K562 (cell line): ENCODE results near the gene TAF3. TPM values are rescaled to one million over a fixed set of nuclear protein-coding genes. Genes with fewer than 3 reads are reported as not detected.

ENCODE experiments used
- ASH1L ChIP-seq: fragments of 450-650 bp; IDR thresholded peaks from 2 replicates; pipeline ENCODE4 v1.6.1; 2018; ENCODE audit warnings: borderline replicate concordance, mild to moderate bottlenecking, low read depth; ENCODE audit not compliant: partially characterized antibody
- CTBP1 ChIP-seq: fragments of 450-650 bp; IDR thresholded peaks from 2 replicates; pipeline ENCODE4 v1.6.1; 2016; ENCODE audit warnings: borderline replicate concordance
- HMG20A ChIP-seq: fragments of 450-650 bp; formaldehyde crosslinking; conservative IDR thresholded peaks from 2 replicates; pipeline ENCODE4 v1.4.0; 2020; ENCODE audit warnings: mild to moderate bottlenecking, mixed read lengths
- MYBL2 ChIP-seq, 2 experiments: fragments of 450-650 bp in 1 of 2; sonication (generic) in 1 of 2; formaldehyde crosslinking in 1 of 2; IDR thresholded peaks; 2 replicates each; pipeline versions ENCODE4 v1.6.1 to v1.8.1; 2017 to 2022; ENCODE audit warnings: borderline replicate concordance in 1 of 2, inconsistent platforms in 1 of 2, low read depth in 1 of 2, mild to moderate bottlenecking in 1 of 2, missing genetic modification reagents in 1 of 2, moderate library complexity in 1 of 2
- NR4A1 ChIP-seq, 2 experiments: fragments of 250-450 bp in 1 of 2; fragments of 450-650 bp in 1 of 2; sonication (Bioruptor Pico) in 1 of 2; IDR thresholded peaks; 2 replicates each; pipeline versions ENCODE4 v1.4.0 to v1.6.1; 2016 to 2020; ENCODE audit warnings: mild to moderate bottlenecking in 2 of 2, missing compliant biosample characterization in 1 of 2, missing genetic modification characterization in 1 of 2, moderate library complexity in 1 of 2
- PHB ChIP-seq: fragments of 250-450 bp; sonication (Bioruptor Pico); IDR thresholded peaks from 2 replicates; pipeline ENCODE4 v1.5.0; 2021
- PHF8 ChIP-seq: fragments of 200-600 bp; sonication (generic); IDR thresholded peaks from 2 replicates; pipeline ENCODE4 v1.6.1; 2012; ENCODE audit warnings: mixed run types, mild to moderate bottlenecking, inconsistent platforms, low read length, moderate library complexity, borderline replicate concordance
- RBM14 ChIP-seq: fragments of 200-400 bp; formaldehyde crosslinking; IDR thresholded peaks from 2 replicates; pipeline ENCODE4 v1.6.1; 2018; ENCODE audit warnings: low read depth, mild to moderate bottlenecking, low read length, moderate library complexity, borderline replicate concordance; ENCODE audit not compliant: insufficient read depth
- RBM15 ChIP-seq: fragments of 200-400 bp; formaldehyde crosslinking; IDR thresholded peaks from 2 replicates; pipeline ENCODE4 v1.6.1; 2018; ENCODE audit warnings: mild to moderate bottlenecking, low read length, moderate library complexity; ENCODE audit not compliant: insufficient read depth
- RCOR1 ChIP-seq, 2 experiments: IDR thresholded peaks; 2 replicates each; pipeline ENCODE4 v1.6.1; 2012; ENCODE audit warnings: low read depth in 2 of 2, low read length in 2 of 2, borderline replicate concordance in 1 of 2, improper control_type of control experiment in 1 of 2
- TAF1 ChIP-seq: IDR thresholded peaks from 2 replicates; pipeline ENCODE4 v1.6.1; 2011; ENCODE audit warnings: mild to moderate bottlenecking, low read length, moderate library complexity; ENCODE audit not compliant: insufficient read depth, control insufficient read depth, severe bottlenecking; ENCODE audit errors: extremely low read depth
- XRCC3 ChIP-seq: fragments of 450-650 bp; IDR thresholded peaks from 2 replicates; pipeline ENCODE4 v1.6.1; 2017; ENCODE audit warnings: mild to moderate bottlenecking, moderate library complexity
- ZKSCAN1 ChIP-seq: fragments of 150-350 bp; IDR thresholded peaks from 2 replicates; pipeline ENCODE4 v1.6.1; 2016; ENCODE audit warnings: low read depth, low read length
- ZSCAN29 ChIP-seq: fragments of 450-650 bp; IDR thresholded peaks from 2 replicates; pipeline ENCODE4 v1.6.1; 2017
- polyA plus RNA-seq, 8 experiments: library from polyadenylated mRNA; depleted of rRNA in 4 of 8; stranded (reverse) in 5 of 8; unstranded in 3 of 8; fragments of >200 nt; fragmentation: Nextera tagmentation in 2 of 8; fragmentation: Illumina TruSeq in 1 of 8; extraction: Ambion mirVana in 2 of 8; extraction: Trizol in 1 of 8; gene quantifications; 2 replicates each; pipeline versions ENCODE4 v1.2.1 to v1.2.3, GENCODE V29; 2011 to 2014; ENCODE audit warnings: inconsistent platforms in 1 of 8, missing spikeins in 1 of 8
- total RNA-seq, 7 experiments: library from RNA; depleted of rRNA in 6 of 7; stranded (reverse); fragments of >200 nt in 6 of 7; fragmentation: Illumina TruSeq in 2 of 7; extraction: Trizol in 2 of 7; gene quantifications; 2 replicates each; pipeline versions ENCODE4 v1.2.1 to v1.2.3, GENCODE V29; 2011 to 2021; ENCODE audit warnings: low replicate concordance in 1 of 7
- TF ChIP-seq, protein P1 (sequence below): fragments of 200-400 bp; formaldehyde crosslinking; IDR thresholded peaks from 2 replicates; pipeline ENCODE4 v1.6.1; 2017; ENCODE audit warnings: mild to moderate bottlenecking, low read depth, low read length, moderate library complexity
- TF ChIP-seq, protein P2 (sequence below): sonication (generic); formaldehyde crosslinking; IDR thresholded peaks from 2 replicates; pipeline ENCODE4 v1.8.0; 2022; ENCODE audit warnings: missing genetic modification reagents, mild to moderate bottlenecking, borderline replicate concordance
- TF ChIP-seq, protein P3 (sequence below): sonication (generic); formaldehyde crosslinking; IDR thresholded peaks from 2 replicates; pipeline ENCODE4 v1.9.0; 2022; ENCODE audit warnings: mild to moderate bottlenecking, missing genetic modification reagents
- TF ChIP-seq, protein P4 (sequence below): fragments of 250-450 bp; sonication (Bioruptor Pico); IDR thresholded peaks from 2 replicates; pipeline ENCODE4 v1.4.0; 2020; ENCODE audit warnings: mild to moderate bottlenecking, moderate library complexity, borderline replicate concordance

Gene TAF3
- total and polyA plus RNA-seq, 9 of the 15 experiments (the other 6 are each of a cell fraction or from before 2014, with no cell fraction given) = 1.5 to 9.9 (median 4.1) TPM

DNA sequence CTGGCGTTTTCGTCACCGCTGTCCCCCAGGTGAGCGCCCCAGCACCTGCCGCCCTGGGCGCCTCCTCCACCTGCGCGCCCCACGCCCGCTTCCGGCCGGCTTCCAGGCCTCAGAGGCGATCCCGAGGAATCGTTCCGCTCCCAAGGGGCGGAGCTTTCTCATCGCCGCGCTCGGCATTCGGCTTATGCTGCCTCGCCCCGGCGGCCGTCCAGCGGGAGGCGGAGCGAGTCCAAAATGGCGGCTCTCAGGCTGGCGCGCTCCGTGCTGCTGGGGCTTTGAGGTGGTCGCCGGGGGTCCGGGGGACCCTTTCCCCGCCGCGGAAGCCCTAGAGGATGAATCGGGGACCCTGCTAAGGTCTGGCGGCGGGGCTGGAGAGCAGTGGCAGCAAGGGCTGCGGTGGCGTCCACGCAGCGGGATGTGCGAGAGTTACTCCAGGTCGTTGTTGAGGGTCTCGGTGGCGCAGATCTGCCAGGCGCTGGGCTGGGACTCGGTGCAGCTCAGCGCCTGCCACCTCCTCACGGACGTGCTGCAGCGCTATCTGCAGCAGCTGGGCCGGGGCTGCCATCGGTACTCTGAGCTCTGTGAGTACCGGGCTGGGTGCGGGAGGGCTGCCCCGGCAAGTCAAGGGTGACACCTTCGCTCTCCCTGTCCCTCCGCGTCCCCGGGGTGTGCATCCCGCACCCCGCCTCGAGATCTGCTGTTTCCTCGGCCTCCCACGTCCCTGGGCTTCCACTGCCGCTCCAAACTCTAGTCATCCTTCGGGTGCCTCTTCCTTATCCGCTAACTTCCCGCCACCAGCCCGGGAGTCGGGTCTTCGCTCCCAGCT is at the start of gene TAF3 (continued):
- TF ChIP-seq, protein P1, sequence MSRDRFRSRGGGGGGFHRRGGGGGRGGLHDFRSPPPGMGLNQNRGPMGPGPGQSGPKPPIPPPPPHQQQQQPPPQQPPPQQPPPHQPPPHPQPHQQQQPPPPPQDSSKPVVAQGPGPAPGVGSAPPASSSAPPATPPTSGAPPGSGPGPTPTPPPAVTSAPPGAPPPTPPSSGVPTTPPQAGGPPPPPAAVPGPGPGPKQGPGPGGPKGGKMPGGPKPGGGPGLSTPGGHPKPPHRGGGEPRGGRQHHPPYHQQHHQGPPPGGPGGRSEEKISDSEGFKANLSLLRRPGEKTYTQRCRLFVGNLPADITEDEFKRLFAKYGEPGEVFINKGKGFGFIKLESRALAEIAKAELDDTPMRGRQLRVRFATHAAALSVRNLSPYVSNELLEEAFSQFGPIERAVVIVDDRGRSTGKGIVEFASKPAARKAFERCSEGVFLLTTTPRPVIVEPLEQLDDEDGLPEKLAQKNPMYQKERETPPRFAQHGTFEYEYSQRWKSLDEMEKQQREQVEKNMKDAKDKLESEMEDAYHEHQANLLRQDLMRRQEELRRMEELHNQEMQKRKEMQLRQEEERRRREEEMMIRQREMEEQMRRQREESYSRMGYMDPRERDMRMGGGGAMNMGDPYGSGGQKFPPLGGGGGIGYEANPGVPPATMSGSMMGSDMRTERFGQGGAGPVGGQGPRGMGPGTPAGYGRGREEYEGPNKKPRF = no peak
- peak; percentile 98; the same call in 1 of the 2 replicates for TF ChIP-seq PHF8
- TF ChIP-seq HMG20A = no peak
- TF ChIP-seq TAF1 = peak; percentile 97
- TF ChIP-seq ZSCAN29 = no peak
- TF ChIP-seq ZKSCAN1 = 0 out of 2 replicates have a peak, but pooled peaks have one; percentile 33
- peak; percentile 99 for TF ChIP-seq CTBP1
- no peak for TF ChIP-seq ASH1L
- TF ChIP-seq, protein P2, sequence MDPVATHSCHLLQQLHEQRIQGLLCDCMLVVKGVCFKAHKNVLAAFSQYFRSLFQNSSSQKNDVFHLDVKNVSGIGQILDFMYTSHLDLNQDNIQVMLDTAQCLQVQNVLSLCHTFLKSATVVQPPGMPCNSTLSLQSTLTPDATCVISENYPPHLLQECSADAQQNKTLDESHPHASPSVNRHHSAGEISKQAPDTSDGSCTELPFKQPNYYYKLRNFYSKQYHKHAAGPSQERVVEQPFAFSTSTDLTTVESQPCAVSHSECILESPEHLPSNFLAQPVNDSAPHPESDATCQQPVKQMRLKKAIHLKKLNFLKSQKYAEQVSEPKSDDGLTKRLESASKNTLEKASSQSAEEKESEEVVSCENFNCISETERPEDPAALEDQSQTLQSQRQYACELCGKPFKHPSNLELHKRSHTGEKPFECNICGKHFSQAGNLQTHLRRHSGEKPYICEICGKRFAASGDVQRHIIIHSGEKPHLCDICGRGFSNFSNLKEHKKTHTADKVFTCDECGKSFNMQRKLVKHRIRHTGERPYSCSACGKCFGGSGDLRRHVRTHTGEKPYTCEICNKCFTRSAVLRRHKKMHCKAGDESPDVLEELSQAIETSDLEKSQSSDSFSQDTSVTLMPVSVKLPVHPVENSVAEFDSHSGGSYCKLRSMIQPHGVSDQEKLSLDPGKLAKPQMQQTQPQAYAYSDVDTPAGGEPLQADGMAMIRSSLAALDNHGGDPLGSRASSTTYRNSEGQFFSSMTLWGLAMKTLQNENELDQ (CRISPR knock-in tag) = no peak
- TF ChIP-seq, protein P3, sequence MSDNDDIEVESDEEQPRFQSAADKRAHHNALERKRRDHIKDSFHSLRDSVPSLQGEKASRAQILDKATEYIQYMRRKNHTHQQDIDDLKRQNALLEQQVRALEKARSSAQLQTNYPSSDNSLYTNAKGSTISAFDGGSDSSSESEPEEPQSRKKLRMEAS (CRISPR knock-in tag) = peak; percentile 79
- no peak for TF ChIP-seq RBM14
- no peak for TF ChIP-seq NR4A1 (CRISPR knock-in tag; IDR thresholded peaks at IDR 0.05)
- no peak for TF ChIP-seq NR4A1 (tag; IDR thresholded peaks at IDR 0.05)
- no peak for TF ChIP-seq XRCC3
- TF ChIP-seq, protein P4, sequence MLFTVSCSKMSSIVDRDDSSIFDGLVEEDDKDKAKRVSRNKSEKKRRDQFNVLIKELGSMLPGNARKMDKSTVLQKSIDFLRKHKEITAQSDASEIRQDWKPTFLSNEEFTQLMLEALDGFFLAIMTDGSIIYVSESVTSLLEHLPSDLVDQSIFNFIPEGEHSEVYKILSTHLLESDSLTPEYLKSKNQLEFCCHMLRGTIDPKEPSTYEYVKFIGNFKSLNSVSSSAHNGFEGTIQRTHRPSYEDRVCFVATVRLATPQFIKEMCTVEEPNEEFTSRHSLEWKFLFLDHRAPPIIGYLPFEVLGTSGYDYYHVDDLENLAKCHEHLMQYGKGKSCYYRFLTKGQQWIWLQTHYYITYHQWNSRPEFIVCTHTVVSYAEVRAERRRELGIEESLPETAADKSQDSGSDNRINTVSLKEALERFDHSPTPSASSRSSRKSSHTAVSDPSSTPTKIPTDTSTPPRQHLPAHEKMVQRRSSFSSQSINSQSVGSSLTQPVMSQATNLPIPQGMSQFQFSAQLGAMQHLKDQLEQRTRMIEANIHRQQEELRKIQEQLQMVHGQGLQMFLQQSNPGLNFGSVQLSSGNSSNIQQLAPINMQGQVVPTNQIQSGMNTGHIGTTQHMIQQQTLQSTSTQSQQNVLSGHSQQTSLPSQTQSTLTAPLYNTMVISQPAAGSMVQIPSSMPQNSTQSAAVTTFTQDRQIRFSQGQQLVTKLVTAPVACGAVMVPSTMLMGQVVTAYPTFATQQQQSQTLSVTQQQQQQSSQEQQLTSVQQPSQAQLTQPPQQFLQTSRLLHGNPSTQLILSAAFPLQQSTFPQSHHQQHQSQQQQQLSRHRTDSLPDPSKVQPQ (CRISPR knock-in tag) = no peak
- TF ChIP-seq MYBL2 (IDR thresholded peaks at IDR 0.05; ENCODE audit: low read depth) = no peak
- no peak for TF ChIP-seq MYBL2 (CRISPR knock-in tag; IDR thresholded peaks at IDR 0.05; ENCODE audit: borderline replicate concordance)
- TF ChIP-seq RBM15 = no peak
- TF ChIP-seq PHB (CRISPR knock-in tag) = no peak
- peak in 1 of 2 experiments; percentile 83; a peak in 3 of 4 replicates for TF ChIP-seq RCOR1 (IDR thresholded peaks at IDR 0.05; ENCODE audit: borderline replicate concordance in 1 of 2, low read depth in 2 of 2, low read length in 2 of 2)
